CD14-positive monocyte (primary cell): Measurements from ENCODE around the gene ANO7. TPM values are rescaled to one million over a fixed set of nuclear protein-coding genes. Genes with fewer than 3 reads are reported as not detected.

Experiments used
- DNase-seq, 3 donors: peaks; one replicate each; pipeline ENCODE4 v3.0.0-alpha.2; 2011 to 2022
- H2AFZ ChIP-seq: 2 replicates; pipeline ENCODE4 v1.6.0; 2012; ENCODE audit warnings: mild to moderate bottlenecking, low read depth, low read length, inconsistent platforms; ENCODE audit not compliant: insufficient read depth, poor library complexity, severe bottlenecking
- H3K27ac ChIP-seq, 2 donors: 1 replicate in 1 of 2; 2 replicates in 1 of 2; pipeline ENCODE4 v1.5.1; 2012 to 2013; ENCODE audit warnings: low read length in 2 of 2, control low read depth in 1 of 2, inconsistent platforms in 1 of 2, low read depth in 1 of 2, mild to moderate bottlenecking in 1 of 2
- H3K27me3 ChIP-seq, 2 donors: one replicate each; pipeline versions ENCODE4 v1.6.0 to v1.6.1; 2011 to 2013; ENCODE audit warnings: low read length in 2 of 2; ENCODE audit not compliant: control insufficient read depth in 2 of 2, insufficient read depth in 2 of 2
- H3K36me3 ChIP-seq, 2 donors: replicated peaks in 1 of 2; 1 replicate in 1 of 2; 2 replicates in 1 of 2; pipeline versions ENCODE4 v1.5.1 to v1.6.1; 2012 to 2013; ENCODE audit warnings: low read length in 2 of 2, control low read depth in 1 of 2, inconsistent platforms in 1 of 2, mild to moderate bottlenecking in 1 of 2; ENCODE audit not compliant: insufficient read depth in 2 of 2, control insufficient read depth in 1 of 2
- H3K4me1 ChIP-seq, 2 donors: 1 replicate in 1 of 2; 2 replicates in 1 of 2; pipeline versions ENCODE4 v1.5.1 to v1.6.1; 2012 to 2013; ENCODE audit warnings: low read length in 2 of 2, control low read depth in 1 of 2, inconsistent platforms in 1 of 2, mild to moderate bottlenecking in 1 of 2, moderate library complexity in 1 of 2; ENCODE audit not compliant: insufficient read depth in 2 of 2, control insufficient read depth in 1 of 2
- H3K4me2 ChIP-seq: replicated peaks from 2 replicates; pipeline ENCODE3; 2012; ENCODE audit warnings: low read length, moderate library complexity, mild to moderate bottlenecking; ENCODE audit not compliant: poor library complexity, severe bottlenecking; ENCODE audit errors: extremely low read depth
- H3K4me3 ChIP-seq, 3 experiments: fragments of 200-600 bp in 1 of 3; sonication (generic) in 1 of 3; replicated peaks in 1 of 3; 1 replicate in 2 of 3; 2 replicates in 1 of 3; pipeline ENCODE4 v1.5.1; 2011 to 2013; ENCODE audit warnings: low read length in 3 of 3, mild to moderate bottlenecking in 3 of 3, control low read depth in 2 of 3, low read depth in 2 of 3, inconsistent platforms in 1 of 3, moderate library complexity in 1 of 3
- H3K79me2 ChIP-seq: 2 replicates; pipeline ENCODE4 v1.6.0; 2012; ENCODE audit warnings: mild to moderate bottlenecking, control low read depth, inconsistent platforms, low read length, moderate library complexity; ENCODE audit not compliant: insufficient read depth
- H3K9ac ChIP-seq: 2 replicates; pipeline ENCODE4 v1.6.0; 2017; ENCODE audit warnings: low read length, mild to moderate bottlenecking; ENCODE audit not compliant: insufficient read depth, poor library complexity, severe bottlenecking
- H3K9me3 ChIP-seq, 2 donors: replicated peaks in 1 of 2; 1 replicate in 1 of 2; 2 replicates in 1 of 2; pipeline versions ENCODE4 v1.5.1 to v1.6.1; 2012 to 2013; ENCODE audit warnings: low read length in 2 of 2, control low read depth in 1 of 2; ENCODE audit not compliant: control insufficient read depth in 1 of 2, insufficient read depth in 1 of 2
- H4K20me1 ChIP-seq: 2 replicates; pipeline ENCODE4 v1.6.0; 2012; ENCODE audit warnings: mild to moderate bottlenecking, low read length, control low read depth, moderate library complexity; ENCODE audit not compliant: insufficient read depth
- H3K27ac Mint-ChIP-seq, 7 donors: one replicate each; pipeline ENCODE4 v1.8.0; 2020; ENCODE audit warnings: mild to moderate bottlenecking in 7 of 7, mixed read lengths in 7 of 7, moderate library complexity in 6 of 7, inconsistent platforms in 2 of 7
- H3K27me3 Mint-ChIP-seq, 3 donors: one replicate each; pipeline ENCODE4 v1.8.0; 2021 to 2022; ENCODE audit warnings: low read depth in 3 of 3, mild to moderate bottlenecking in 3 of 3, mixed read lengths in 3 of 3, moderate library complexity in 3 of 3, inconsistent platforms in 1 of 3
- H3K36me3 Mint-ChIP-seq, 2 donors: one replicate each; pipeline ENCODE4 v1.8.0; 2020; ENCODE audit warnings: mixed read lengths in 2 of 2, inconsistent platforms in 1 of 2, mild to moderate bottlenecking in 1 of 2
- H3K4me1 Mint-ChIP-seq: one replicate; pipeline ENCODE4 v1.8.0; 2020; ENCODE audit warnings: mild to moderate bottlenecking, mixed read lengths
- H3K4me3 Mint-ChIP-seq, 2 donors: one replicate each; pipeline ENCODE4 v1.8.0; 2020; ENCODE audit warnings: mild to moderate bottlenecking in 2 of 2, mixed read lengths in 2 of 2, moderate library complexity in 1 of 2
- H3K9me3 Mint-ChIP-seq, 7 donors: one replicate each; pipeline ENCODE4 v1.8.0; 2020 to 2022; ENCODE audit warnings: mixed read lengths in 7 of 7, mild to moderate bottlenecking in 6 of 7, moderate library complexity in 6 of 7, inconsistent platforms in 2 of 7
- CTCF ChIP-seq: fragments of 200-600 bp; IDR thresholded peaks from one replicate; pipeline ENCODE4 v1.8.0; 2022; ENCODE audit warnings: antibody characterized with exemption, mild to moderate bottlenecking
- WGBS: methylation state at CpG from one replicate; pipeline ENCODE4 v1.1.5; 2013; ENCODE audit warnings: missing lambda C conversion rate; ENCODE audit not compliant: insufficient coverage; 5-methylcytosine and 5-hydroxymethylcytosine counted together
- intact Hi-C, 2 donors: fragments of 100-400 bp; cut with micrococcal nuclease; formaldehyde crosslinking; loops; one replicate each; pipeline versions ENCODE4 v1.15.0 to v1.15.1; 2023
- polyA plus RNA-seq, 3 donors: library from polyadenylated mRNA; depleted of rRNA in 1 of 3; unstranded in 2 of 3; stranded (reverse) in 1 of 3; fragments of 300-500 nt in 2 of 3; fragments of >200 nt in 1 of 3; fragmentation: Illumina TruSeq in 2 of 3; gene quantifications; 1 replicate in 2 of 3; 2 replicates in 1 of 3; pipeline ENCODE4 v1.2.3, GENCODE V29; 2012 to 2021

ANO7 gene
- polyA plus RNA-seq, 3 donors = 0.03 TPM; not detected in 2

GRCh38 chr2:241163601-241164118 lies 24.8 kb upstream of the ANO7 start:
- H3K4me2 ChIP-seq = no peak overlapping the region
- TF ChIP-seq CTCF = no peak
- H3K9me3 ChIP-seq = no peaks in the 10 kb centered on the region
- no peaks in the 10 kb centered on the region for H3K79me2 ChIP-seq
- 80% methylated on average over 2 of the region's 3 CpGs for WGBS
- DNase-seq = no peak
- H3K36me3 ChIP-seq = peaks cover 74 to 90% of the 10 kb centered on the region in 2 donors
- H3K27ac Mint-ChIP-seq = no peak overlapping the region
- peaks cover 0 to 4% (median 0%) of the 10 kb centered on the region in 3 donors for H3K27me3 Mint-ChIP-seq
- H4K20me1 ChIP-seq = no peaks in the 10 kb centered on the region
- no peaks in the 10 kb centered on the region for H3K27me3 ChIP-seq
- H3K9ac ChIP-seq = no peak overlapping the region
- no peak overlapping the region for H2AFZ ChIP-seq
- H3K27ac ChIP-seq = no peak overlapping the region
- no peak overlapping the region for H3K4me3 Mint-ChIP-seq
- H3K36me3 Mint-ChIP-seq = peaks cover 70 to 90% of the 10 kb centered on the region in 2 donors
- no peak overlapping the region for H3K4me3 ChIP-seq
- no peaks in the 10 kb centered on the region for H3K4me1 ChIP-seq
- peaks cover 0 to 2% (median 0%) of the 10 kb centered on the region in 7 donors for H3K9me3 Mint-ChIP-seq
- H3K4me1 Mint-ChIP-seq = no peaks in the 10 kb centered on the region
- intact Hi-C loops = no loop called here

GRCh38 chr2:241168366-241168765 lies 20.1 kb upstream of the ANO7 start:
- no peak for TF ChIP-seq CTCF
- no peak overlapping the region for H2AFZ ChIP-seq
- Mint-ChIP-seq H3K36me3 (peaks cover 80 to 98% of the 10 kb centered on the region in 2 donors), H3K27me3 (no peaks in the 10 kb centered on the region), H3K4me3 (no peak overlapping the region), H3K9me3 (peaks cover 15 to 26% (median 20%) of the 10 kb centered on the region in 7 donors), H3K4me1 (no peaks in the 10 kb centered on the region), H3K27ac (no peak overlapping the region)
- H3K4me2 ChIP-seq = no peak overlapping the region
- WGBS = 95% methylated on average over 14 of the region's 15 CpGs
- H3K27me3 ChIP-seq = no peaks in the 10 kb centered on the region
- H3K36me3 ChIP-seq = peaks cover 72 to 90% of the 10 kb centered on the region in 2 donors
- H3K4me3 ChIP-seq = no peak overlapping the region
- no peak overlapping the region for H3K27ac ChIP-seq
- peaks cover 9 to 17% of the 10 kb centered on the region in 2 donors for H3K9me3 ChIP-seq
- no peaks in the 10 kb centered on the region for H4K20me1 ChIP-seq
- intact Hi-C loops = no loop called here
- no peaks in the 10 kb centered on the region for H3K4me1 ChIP-seq
- no peaks in the 10 kb centered on the region for H3K79me2 ChIP-seq
- no peak overlapping the region for H3K9ac ChIP-seq
- no peak for DNase-seq
